PC-9 (cell line): ENCODE results near the gene CD86.

Source experiments
- EZH2 ChIP-seq: fragments of 200-600 bp; sonication (generic); IDR thresholded peaks from 2 replicates; pipeline ENCODE4 v1.8.0; 2017; ENCODE audit warnings: antibody characterized with exemption, low read depth
- TF ChIP-seq, protein P1 (sequence below): fragments of 200-600 bp; sonication (generic); conservative IDR thresholded peaks from 2 replicates; pipeline ENCODE4 v1.6.1; 2017; ENCODE audit warnings: mixed run types, antibody characterized with exemption, mild to moderate bottlenecking, moderate library complexity

GRCh38 chr3:122146466-122146865, 91.3 kb downstream of the CD86 start:
- no peak for TF ChIP-seq EZH2
- TF ChIP-seq, protein P1, sequence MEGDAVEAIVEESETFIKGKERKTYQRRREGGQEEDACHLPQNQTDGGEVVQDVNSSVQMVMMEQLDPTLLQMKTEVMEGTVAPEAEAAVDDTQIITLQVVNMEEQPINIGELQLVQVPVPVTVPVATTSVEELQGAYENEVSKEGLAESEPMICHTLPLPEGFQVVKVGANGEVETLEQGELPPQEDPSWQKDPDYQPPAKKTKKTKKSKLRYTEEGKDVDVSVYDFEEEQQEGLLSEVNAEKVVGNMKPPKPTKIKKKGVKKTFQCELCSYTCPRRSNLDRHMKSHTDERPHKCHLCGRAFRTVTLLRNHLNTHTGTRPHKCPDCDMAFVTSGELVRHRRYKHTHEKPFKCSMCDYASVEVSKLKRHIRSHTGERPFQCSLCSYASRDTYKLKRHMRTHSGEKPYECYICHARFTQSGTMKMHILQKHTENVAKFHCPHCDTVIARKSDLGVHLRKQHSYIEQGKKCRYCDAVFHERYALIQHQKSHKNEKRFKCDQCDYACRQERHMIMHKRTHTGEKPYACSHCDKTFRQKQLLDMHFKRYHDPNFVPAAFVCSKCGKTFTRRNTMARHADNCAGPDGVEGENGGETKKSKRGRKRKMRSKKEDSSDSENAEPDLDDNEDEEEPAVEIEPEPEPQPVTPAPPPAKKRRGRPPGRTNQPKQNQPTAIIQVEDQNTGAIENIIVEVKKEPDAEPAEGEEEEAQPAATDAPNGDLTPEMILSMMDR = no peak
